ENCODE measurements around the gene HMCN2.

The HMCN2 gene

GRCh38 chr9:130345009-130345896 is 79.7 kb downstream of the HMCN2 start:
- DNase-seq (ENCODE audit: low read depth, low spot score) = no peak

DNA sequence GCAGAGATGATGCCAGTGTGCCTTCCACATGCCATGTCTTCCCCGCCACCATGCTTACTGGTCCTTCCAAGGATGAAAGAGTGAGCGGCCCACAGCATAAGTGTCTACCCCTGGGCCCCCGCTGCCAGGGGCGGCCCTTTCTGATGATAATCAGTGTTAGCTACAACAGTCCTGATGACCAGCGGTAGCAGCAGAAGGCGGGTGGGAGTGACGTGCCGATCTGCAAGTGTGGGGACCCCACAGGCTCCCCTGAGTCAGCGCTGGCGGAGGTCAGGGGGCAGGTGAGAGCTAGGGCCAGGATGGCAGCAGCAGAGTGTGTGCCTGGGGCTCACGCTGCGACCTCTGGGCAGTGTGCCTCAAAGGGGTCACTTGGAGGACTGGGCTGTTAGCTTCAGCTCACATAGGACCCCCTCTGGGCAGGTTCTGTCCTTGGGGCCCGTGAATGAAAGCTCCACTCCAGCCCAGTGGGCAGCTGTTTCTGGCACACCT is 80.4 kb downstream of the HMCN2 start:
- no peak for DNase-seq (ENCODE audit: low read depth, low spot score)

GRCh38 chr9:130346431-130346830 is 80.9 kb downstream of the HMCN2 start:
- DNase-seq (ENCODE audit: low read depth, low spot score) = no peak

GRCh38 chr9:130347036-130347435 is 81.5 kb downstream of the HMCN2 start:
- no peak for DNase-seq (ENCODE audit: low read depth, low spot score)

DNA sequence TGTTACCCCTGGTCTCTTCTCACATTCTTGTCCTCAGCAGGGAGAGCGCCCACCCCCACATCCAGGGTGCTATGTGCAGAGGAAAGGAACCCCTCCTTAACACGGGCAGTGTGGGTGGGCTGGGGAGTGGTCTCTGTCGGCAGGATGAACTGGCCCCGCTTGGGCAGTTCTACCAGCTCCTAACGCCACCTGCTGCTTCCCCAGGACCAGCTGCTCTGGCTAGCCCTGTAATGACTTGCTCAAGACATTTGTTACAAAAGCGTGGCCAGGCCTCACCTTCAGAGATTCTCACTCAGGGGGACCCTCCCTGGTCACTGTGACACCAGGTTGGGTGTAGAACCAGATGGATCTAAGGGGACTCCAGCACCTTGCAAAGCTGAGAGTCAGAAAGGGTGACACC is 82.4 kb downstream of the HMCN2 start:
- no peak for DNase-seq (ENCODE audit: low read depth, low spot score)

DNA sequence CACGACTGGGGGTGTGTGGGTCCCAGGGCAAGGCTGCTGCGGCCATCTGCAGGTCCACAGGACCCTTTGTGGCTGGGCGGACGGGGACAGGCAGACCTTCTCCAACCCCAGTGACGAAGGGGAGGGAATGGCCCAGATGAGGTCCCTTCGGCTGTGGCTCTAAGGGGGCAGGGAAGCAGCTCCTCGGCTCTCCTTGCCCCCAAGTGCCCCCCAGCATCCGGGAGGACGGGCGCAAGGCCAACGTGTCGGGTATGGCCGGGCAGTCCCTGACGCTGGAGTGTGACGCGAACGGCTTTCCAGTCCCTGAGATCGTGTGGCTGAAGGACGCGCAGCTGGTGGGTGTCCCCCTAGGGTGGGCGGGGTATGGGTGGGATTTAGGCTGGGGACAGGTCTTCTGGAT is 82.8 kb downstream of the HMCN2 start:
- DNase-seq (ENCODE audit: low read depth, low spot score) = no peak

DNA sequence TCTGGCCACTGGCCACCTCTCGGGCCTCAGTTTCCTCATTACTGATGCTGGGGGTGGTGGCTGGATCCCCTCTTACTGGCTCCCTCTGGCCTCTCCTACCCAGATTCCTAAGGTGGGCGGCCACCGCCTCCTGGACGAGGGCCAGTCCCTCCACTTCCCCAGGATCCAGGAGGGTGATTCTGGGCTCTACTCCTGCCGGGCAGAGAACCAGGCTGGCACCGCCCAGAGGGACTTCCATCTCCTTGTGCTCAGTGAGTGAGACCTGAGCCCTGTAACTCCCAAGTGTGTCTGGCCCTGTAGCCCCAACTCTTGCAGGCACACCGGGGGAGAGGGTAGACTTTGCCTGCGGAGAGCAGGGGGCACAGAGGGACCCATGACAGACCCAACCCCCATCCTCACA is 83.3 kb downstream of the HMCN2 start:
- DNase-seq (ENCODE audit: low read depth, low spot score) = no peak

GRCh38 chr9:130349398-130349797 is 83.8 kb downstream of the HMCN2 start:
- DNase-seq (ENCODE audit: low read depth, low spot score) = no peak

DNA sequence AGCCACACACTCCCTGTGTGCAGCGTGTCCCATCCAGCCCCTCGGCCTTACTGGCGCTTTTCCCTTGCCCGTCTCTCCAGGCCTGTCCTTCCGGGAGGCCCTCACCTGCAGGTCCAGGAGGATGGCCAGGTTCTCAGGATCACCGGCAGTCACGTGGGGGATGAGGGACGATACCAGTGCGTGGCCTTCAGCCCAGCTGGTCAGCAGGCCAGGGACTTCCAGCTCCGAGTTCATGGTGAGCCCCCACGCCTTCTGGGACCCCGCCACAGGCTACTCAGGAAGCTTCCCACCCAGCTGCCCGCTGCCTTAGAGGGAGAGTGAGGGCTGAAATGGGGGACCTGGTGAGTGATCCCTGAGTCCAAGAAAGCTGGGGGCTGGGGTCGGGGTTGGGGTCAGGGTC is 85.8 kb downstream of the HMCN2 start:
- no peak for DNase-seq (ENCODE audit: low read depth, low spot score)

DNA sequence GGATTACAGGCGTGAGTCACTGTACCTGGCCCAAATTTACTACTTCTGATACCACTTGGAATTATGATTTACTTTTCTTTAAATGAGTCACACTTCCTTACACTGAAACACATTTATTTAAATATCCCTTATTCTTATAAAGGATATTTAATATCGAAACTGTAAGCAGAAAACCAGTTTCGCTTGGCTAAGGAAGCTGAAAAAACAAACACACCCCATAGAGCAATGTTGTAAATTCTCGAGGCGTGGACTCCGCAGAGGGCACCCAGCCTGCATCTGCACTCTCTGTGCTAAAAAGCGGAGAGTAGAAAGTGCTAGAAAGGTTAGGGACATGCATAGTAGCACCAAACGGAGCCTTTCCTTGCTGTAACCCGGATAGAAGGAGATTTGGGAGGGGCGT is 86.5 kb downstream of the HMCN2 start:
- DNase-seq (ENCODE audit: low read depth, low spot score) = no peak

DNA sequence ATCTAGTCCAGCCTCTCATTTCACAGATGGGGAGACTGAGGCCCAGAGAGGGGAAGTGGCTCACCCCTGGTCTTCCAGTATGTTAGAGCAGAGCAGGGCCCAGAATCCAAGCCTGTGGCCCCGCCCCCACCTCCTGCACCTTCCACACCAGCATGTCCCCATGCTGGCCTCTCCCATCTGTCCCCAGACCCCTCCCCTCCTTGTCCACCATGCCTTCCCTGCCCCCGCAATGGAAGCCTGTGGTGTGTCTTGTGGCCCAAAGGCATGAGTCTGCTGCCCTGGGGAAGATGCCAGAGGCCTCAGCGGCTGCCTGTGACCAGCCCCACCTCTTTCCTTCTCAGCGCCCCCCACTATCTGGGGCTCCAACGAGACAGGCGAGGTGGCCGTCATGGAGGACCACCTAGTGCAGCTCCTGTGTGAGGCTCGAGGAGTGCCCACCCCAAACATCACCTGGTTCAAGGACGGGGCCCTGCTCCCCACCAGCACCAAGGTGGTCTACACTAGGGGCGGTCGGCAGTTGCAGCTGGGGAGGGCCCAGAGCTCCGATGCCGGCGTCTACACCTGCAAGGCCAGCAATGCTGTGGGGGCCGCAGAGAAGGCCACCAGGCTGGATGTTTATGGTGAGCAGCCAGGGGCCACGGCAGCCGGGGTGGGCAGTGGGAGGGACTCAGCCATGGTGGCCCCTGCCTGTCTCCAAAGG is 87.2 kb downstream of the HMCN2 start:
- DNase-seq (ENCODE audit: low read depth, low spot score) = no peak

- DNase-seq (ENCODE audit: low read depth, low spot score) = no peak
Measured at GRCh38 chr9:130354378-130354777, 88.8 kb downstream of the HMCN2 start.

DNA sequence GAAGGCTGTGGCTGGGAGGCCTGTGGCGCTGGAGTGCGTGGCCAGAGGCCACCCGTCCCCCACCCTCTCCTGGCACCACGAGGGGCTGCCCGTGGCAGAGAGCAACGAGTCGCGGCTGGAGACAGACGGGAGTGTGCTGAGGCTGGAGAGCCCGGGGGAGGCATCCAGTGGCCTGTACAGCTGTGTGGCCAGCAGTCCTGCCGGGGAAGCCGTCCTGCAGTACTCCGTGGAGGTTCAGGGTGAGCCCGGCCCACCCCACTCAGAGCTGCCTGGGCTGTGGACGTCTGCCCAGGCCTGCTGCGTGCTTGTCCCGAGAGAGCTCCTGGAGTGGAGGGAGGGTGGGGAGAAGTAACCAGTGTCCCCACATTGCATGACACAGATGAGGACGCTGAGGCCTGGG is 89.2 kb downstream of the HMCN2 start:
- no peak for DNase-seq (ENCODE audit: low read depth, low spot score)

GRCh38 chr9:130356033-130356432 is 90.5 kb downstream of the HMCN2 start:
- no peak for DNase-seq (ENCODE audit: low read depth, low spot score)

GRCh38 chr9:130356877-130357584 is 91.5 kb downstream of the HMCN2 start:
- no peak for DNase-seq (ENCODE audit: low read depth, low spot score)

DNA sequence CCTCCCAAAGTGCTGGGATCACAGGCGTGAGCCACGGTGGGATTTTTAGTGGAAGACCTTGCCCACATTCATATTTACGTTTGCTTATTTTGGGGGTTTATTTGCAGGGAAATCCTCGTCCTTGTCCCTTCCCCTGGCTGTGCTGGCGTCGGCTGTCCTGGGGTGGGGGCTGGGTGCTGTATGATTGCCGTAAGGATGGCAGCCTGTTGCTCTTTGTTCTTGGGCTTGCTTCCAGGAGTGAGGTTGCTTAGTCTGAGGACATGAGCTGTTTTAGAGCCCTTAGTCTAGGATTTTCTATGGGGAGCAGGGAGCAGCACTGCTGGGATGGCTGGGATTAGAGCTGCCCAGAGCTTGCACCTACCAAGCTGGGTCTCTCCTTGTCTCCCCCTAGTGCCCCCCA is 93.4 kb downstream of the HMCN2 start:
- DNase-seq (ENCODE audit: low read depth, low spot score) = no peak

DNA sequence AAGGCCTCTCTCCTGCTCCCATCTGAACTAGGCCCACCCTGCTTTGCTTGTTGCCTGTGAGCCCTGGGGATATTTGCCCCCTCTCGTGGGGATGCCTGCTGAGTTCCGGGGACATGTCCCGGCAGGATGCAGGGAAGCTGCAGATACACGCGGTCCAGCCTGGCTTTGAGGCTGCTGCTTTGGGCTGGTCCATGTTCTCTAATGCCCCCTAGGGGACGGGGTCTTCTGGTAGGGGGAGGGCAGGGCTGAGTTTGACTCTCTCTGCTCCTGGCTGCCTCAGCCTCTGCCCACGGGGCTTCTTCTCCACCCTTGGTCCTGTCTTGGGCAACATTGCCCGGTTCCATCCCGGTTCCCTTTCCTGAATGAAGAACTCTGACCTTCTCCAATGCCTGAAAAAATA is 94.3 kb downstream of the HMCN2 start:
- DNase-seq (ENCODE audit: low read depth, low spot score) = no peak

- no peak for DNase-seq (ENCODE audit: low read depth, low spot score)
Measured at GRCh38 chr9:130360672-130361071, 95.1 kb downstream of the HMCN2 start.

- no peak for DNase-seq (ENCODE audit: low read depth, low spot score)
Measured at GRCh38 chr9:130361873-130362362, 96.4 kb downstream of the HMCN2 start.

DNA sequence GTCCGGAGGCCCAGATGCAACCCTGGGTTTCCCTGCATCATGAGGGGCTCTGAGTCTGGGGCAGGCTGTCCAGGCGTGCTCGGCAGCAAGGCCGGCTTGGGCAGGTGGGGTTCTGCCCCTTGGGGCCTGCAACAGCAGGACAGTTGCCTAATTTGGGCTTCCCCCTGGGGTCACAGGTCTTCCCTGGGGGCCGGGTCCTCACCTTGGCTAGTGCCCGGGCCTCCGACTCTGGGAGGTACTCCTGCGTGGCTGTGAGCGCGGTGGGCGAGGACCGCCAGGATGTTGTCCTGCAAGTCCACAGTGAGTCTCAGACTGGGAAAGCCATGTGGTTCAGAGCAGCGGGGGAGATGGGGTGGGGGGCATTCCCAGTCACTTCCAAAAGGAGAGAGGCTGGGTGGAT is 97.1 kb downstream of the HMCN2 start:
- DNase-seq (ENCODE audit: low read depth, low spot score) = no peak

DNA sequence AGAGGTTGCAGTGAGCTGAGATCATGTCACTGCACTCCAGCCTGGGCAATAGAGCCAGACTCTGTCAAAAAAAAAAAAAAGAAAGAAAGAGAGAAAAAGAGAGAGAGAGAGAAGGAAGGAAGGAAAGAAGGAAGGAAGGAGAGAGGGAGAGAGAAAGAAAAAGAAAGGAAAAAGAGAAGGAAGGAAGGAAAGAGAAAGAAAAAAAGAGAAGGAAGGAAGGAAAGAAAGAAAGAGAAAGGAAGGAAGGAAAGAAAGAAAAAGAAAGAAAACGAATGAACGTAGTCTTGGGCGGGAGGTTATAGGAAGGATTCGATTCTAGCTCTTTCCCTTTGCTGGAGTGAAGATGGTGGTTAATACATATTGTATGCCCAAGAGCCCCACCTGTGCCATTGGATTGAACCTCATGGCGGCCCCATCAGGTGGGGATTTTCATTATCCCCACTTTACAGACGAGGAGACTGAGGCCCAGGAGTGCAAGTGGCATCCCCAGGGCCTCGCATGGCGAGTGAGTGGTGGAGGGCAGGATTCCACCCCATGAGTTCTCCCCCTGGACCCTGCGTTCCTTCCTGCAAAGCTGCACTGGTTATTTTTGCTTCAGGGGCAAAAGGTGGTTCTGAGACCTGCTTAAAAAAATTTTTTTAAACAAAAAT is 98.3 kb downstream of the HMCN2 start:
- DNase-seq (ENCODE audit: low read depth, low spot score) = no peak

All from astrocyte of the hippocampus (primary cell).